ENCODE measurements around the gene SYNGR1.
"Not testable (repeated sequence)": the region's sequence is repeated elsewhere in the genome, so short reads cannot be mapped to it uniquely, and the experiment has no call there.

SYNGR1 gene

GRCh38 chr22:39330553-39330952 lies 19.2 kb upstream of the SYNGR1 start:
- not testable (repeated sequence) for H3K36me3 Mint-ChIP-seq; H3K27ac Mint-ChIP-seq; DNase-seq (ENCODE audit: low spot score in 2 of 2); H3K4me3 Mint-ChIP-seq; H3K9me3 Mint-ChIP-seq; ATAC-seq
- H3K4me1 Mint-ChIP-seq = peaks cover 12% of the 10 kb centered on the region

GRCh38 chr22:39332441-39333064 lies 17.2 kb upstream of the SYNGR1 start:
- ATAC-seq (peak; percentile 85), DNase-seq (ENCODE audit: low spot score in 2 of 2) (no peak)
- Mint-ChIP-seq H3K36me3 (no peaks in the 10 kb centered on the region), H3K9me3 (no peaks in the 10 kb centered on the region), H3K4me1 (peaks cover 12% of the 10 kb centered on the region), H3K27ac (peak overlapping the region; percentile 68), H3K4me3 (no peak overlapping the region)

- no peak overlapping the region for H3K4me3 Mint-ChIP-seq
- no peak for ATAC-seq
- no peaks in the 10 kb centered on the region for H3K36me3 Mint-ChIP-seq
- H3K4me1 Mint-ChIP-seq = peaks cover 6% of the 10 kb centered on the region
- H3K9me3 Mint-ChIP-seq = no peaks in the 10 kb centered on the region
- no peak for DNase-seq (ENCODE audit: low spot score in 2 of 2)
- no peak overlapping the region for H3K27ac Mint-ChIP-seq
Measured at GRCh38 chr22:39336411-39336810, 13.4 kb upstream of the SYNGR1 start.

DNA sequence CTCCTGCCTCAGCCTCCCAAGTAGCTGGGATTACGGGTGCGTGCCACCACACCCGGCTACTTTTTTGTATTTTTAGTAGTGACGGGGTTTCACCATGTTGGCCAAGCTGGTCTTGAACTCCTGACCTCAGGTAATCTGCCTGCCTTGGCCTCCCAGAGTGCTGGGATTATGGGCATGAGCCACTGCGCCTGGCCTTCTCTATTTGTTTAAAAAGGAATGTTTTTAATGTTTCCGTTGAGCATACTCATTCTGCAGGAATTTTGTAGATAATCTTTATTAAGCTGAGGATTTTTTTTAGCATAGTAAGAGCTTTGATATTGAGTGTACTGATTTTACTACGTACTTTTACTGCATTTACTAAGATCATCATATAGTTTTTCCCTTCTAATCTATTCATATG lies 10.0 kb upstream of the SYNGR1 start:
- DNase-seq (ENCODE audit: low spot score in 2 of 2); H3K4me1 Mint-ChIP-seq; ATAC-seq; H3K9me3 Mint-ChIP-seq; H3K27ac Mint-ChIP-seq; H3K36me3 Mint-ChIP-seq; H3K4me3 Mint-ChIP-seq: not testable (repeated sequence)

GRCh38 chr22:39341179-39341578 lies 8.6 kb upstream of the SYNGR1 start:
- Mint-ChIP-seq H3K27ac (no peak overlapping the region), H3K36me3 (no peaks in the 10 kb centered on the region), H3K4me3 (no peak overlapping the region), H3K9me3 (no peaks in the 10 kb centered on the region), H3K4me1 (no peaks in the 10 kb centered on the region)
- DNase-seq (ENCODE audit: low spot score in 2 of 2) (no peak), ATAC-seq (no peak)

- Mint-ChIP-seq H3K36me3 (no peaks in the 10 kb centered on the region), H3K4me1 (no peaks in the 10 kb centered on the region), H3K9me3 (no peaks in the 10 kb centered on the region), H3K27ac (no peak overlapping the region), H3K4me3 (no peak overlapping the region)
- DNase-seq (ENCODE audit: low spot score in 2 of 2) (no peak), ATAC-seq (peak; percentile 74)
Measured at GRCh38 chr22:39343259-39344045, 6.3 kb upstream of the SYNGR1 start.

DNA sequence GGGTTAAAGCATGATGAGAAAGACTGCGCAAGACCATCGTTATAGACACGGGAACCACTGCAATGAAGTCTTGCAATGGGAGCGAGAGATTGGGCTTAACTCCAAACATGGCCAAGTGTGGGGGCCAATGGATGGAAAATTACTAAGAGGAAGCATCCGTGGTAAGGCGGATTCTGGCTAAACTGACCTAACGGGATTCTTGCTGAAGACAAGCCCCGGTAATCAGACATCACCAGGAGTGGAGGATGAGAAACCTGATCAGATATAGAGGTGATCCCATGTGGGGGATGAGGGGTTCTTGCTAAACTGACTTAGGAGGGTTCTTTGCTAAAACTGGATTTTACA lies 5.8 kb upstream of the SYNGR1 start:
- Mint-ChIP-seq H3K4me1 (peaks cover 2% of the 10 kb centered on the region), H3K9me3 (no peaks in the 10 kb centered on the region), H3K36me3 (no peaks in the 10 kb centered on the region), H3K4me3 (no peak overlapping the region), H3K27ac (no peak overlapping the region)
- DNase-seq (ENCODE audit: low spot score in 2 of 2) (no peak), ATAC-seq (no peak)

DNA sequence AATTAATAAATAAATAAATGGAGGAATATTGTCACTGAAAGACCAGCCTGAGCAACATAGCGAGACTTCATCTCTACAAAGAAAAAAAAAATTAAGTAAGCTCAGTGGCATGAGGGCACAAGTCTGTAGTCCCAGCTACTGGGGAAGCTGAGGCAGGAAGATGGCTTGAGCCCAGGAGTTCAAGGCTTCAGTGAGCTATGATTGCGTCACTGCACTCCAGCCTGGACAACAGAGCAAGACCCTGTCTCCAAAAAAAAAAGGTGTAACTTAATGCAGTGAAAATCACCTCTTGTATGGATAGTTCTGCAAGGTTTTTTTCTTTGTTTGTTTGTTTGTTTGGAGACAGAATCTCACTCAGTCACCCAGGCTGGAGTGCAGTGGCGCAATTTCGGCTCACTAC lies 4.6 kb upstream of the SYNGR1 start:
- Mint-ChIP-seq H3K4me1 (peaks cover 6% of the 10 kb centered on the region), H3K36me3 (no peaks in the 10 kb centered on the region), H3K27ac (no peak overlapping the region), H3K9me3 (no peaks in the 10 kb centered on the region), H3K4me3 (no peak overlapping the region)
- ATAC-seq = no peak
- no peak for DNase-seq (ENCODE audit: low spot score in 2 of 2)

- H3K27ac Mint-ChIP-seq = no peak overlapping the region
- peak overlapping the region; percentile 65 for H3K4me3 Mint-ChIP-seq
- no peak for ATAC-seq
- no peak for DNase-seq (ENCODE audit: low spot score in 2 of 2)
- peaks cover 12% of the 10 kb centered on the region for H3K4me1 Mint-ChIP-seq
- H3K9me3 Mint-ChIP-seq = no peaks in the 10 kb centered on the region
- no peaks in the 10 kb centered on the region for H3K36me3 Mint-ChIP-seq
Measured at GRCh38 chr22:39348909-39349505, 784 bp upstream of the SYNGR1 start.

DNA sequence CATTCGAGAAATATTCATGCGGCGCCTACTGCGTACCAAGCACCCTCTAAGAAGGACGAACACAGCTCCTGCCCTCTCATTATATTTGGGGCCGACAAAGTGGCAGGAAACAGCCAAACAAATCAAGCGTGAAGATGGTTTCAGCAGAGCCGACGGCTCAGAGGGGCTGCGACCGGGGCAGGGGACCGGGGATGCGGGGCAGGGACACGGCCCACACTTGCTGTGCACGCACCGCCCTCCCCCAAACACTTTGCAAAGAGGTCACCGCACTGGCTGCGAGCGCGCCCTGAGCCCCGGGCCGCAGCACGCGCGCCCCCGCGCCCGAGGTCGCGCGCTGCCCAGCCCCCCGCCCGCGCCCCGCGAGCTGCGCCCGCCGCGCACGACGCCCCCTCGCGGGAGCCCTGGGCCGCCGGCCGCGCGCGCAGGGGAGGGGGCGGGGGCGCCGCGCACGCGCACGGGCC lies 255 bp upstream of the SYNGR1 start:
- no peak overlapping the region for H3K27ac Mint-ChIP-seq
- H3K9me3 Mint-ChIP-seq = no peaks in the 10 kb centered on the region
- no peaks in the 10 kb centered on the region for H3K36me3 Mint-ChIP-seq
- DNase-seq (ENCODE audit: low spot score in 2 of 2) = no peak
- H3K4me3 Mint-ChIP-seq = peak overlapping the region; percentile 65
- H3K4me1 Mint-ChIP-seq = peaks cover 12% of the 10 kb centered on the region
- ATAC-seq = peak; percentile 44

- ATAC-seq (no peak), DNase-seq (ENCODE audit: low spot score in 2 of 2) (no peak)
- peaks cover 12% of the 10 kb centered on the region for H3K4me1 Mint-ChIP-seq
- no peak overlapping the region for H3K27ac Mint-ChIP-seq
- H3K36me3 Mint-ChIP-seq = peaks cover 6% of the 10 kb centered on the region
- peak overlapping the region; percentile 65 for H3K4me3 Mint-ChIP-seq
- H3K9me3 Mint-ChIP-seq = no peaks in the 10 kb centered on the region
Measured at GRCh38 chr22:39350757-39351688, 1.2 kb downstream of the SYNGR1 start.

DNA sequence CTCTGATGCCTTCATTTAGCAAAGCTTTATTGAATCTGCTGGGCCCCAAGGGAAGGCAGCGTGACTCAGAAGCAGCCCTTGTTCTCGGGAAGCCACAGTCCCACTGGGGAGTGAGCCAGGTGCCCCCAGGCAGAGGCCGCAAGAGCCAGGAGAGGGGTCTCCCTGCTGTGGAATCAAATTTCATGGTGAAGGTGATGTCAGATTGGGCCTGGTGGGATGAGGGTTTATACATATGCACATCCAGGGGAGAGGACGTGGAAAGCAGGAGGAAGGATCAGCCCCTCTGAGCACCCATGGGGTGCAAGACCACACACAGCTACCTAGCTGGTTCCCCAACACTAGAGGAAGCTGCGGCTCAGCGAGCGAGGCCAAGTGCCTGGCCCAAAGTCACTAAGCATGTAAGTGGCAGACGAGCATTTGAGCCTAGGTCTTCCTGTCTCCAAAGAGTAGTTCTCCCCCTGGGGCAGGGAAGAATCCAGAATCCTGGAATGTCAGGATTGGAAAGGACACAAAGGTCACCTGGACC lies 2.0 kb downstream of the SYNGR1 start:
- H3K4me3 Mint-ChIP-seq = peak overlapping the region; percentile 65

GRCh38 chr22:39352306-39352891 lies 2.6 kb downstream of the SYNGR1 start:
- DNase-seq (ENCODE audit: low spot score in 2 of 2) (no peak), ATAC-seq (no peak)
- Mint-ChIP-seq H3K36me3 (peaks cover 6% of the 10 kb centered on the region), H3K27ac (no peak overlapping the region), H3K4me1 (peaks cover 12% of the 10 kb centered on the region), H3K4me3 (no peak overlapping the region), H3K9me3 (no peaks in the 10 kb centered on the region)

More for the DNA sequence above, 2.0 kb downstream of the SYNGR1 start:
- DNase-seq (ENCODE audit: low spot score in 2 of 2) = no peak
- H3K36me3 Mint-ChIP-seq = peaks cover 6% of the 10 kb centered on the region
- H3K27ac Mint-ChIP-seq = no peak overlapping the region
- peaks cover 12% of the 10 kb centered on the region for H3K4me1 Mint-ChIP-seq
- ATAC-seq = peak; percentile 67
- H3K9me3 Mint-ChIP-seq = no peaks in the 10 kb centered on the region

DNA sequence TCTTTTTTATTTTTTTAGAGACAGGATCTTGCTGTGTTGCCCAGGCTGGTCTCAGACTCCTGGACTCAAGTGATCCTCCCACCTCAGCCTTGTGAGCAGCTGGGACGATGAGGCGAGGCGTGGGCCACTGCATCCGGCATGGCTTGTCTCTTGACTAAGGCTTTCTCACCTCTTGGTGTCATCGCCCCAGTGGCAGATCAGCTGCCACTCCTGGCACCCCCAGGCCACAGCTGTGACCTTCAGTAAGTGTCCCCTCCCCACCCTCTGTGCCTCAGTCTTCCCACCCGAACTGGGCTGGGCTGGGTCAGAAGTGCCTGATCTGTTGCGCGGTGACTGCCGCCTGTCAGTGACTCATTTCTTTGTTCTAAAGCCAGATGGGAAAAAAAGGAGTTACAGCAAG lies 3.6 kb downstream of the SYNGR1 start:
- H3K36me3 Mint-ChIP-seq = peaks cover 6% of the 10 kb centered on the region
- H3K9me3 Mint-ChIP-seq = no peaks in the 10 kb centered on the region
- H3K4me3 Mint-ChIP-seq = no peak overlapping the region
- DNase-seq (ENCODE audit: low spot score in 2 of 2) = no peak
- H3K27ac Mint-ChIP-seq = no peak overlapping the region
- peaks cover 12% of the 10 kb centered on the region for H3K4me1 Mint-ChIP-seq
- peak; percentile 42 for ATAC-seq

All from stimulated activated effector memory CD8-positive, alpha-beta T cell treated with anti-CD3 and anti-CD28 coated beads, Interleukin-12 subunit alpha, Interleukin-12 subunit beta, amount 100 ng/mL, for 72 hours (primary cell).